Hindlimb muscle (tissue), 1 donor: ENCODE data around the gene TAS2R41. TPM values are rescaled to one million over a fixed set of nuclear protein-coding genes. Genes with fewer than 3 reads are reported as not detected.
A peak's percentile ranks its signal among the peaks of the same experiment; 100 is the strongest.
"Not testable (repeated sequence)": the region's sequence is repeated elsewhere in the genome, so short reads cannot be mapped to it uniquely, and the experiment has no call there.

Experiments
- DNase-seq: peaks from one replicate; pipeline ENCODE4 v3.0.0-alpha.2; 2013
- polyA plus RNA-seq: library from polyadenylated mRNA; unstranded; fragments of 120-200 nt; gene quantifications from one replicate; pipeline ENCODE4 v1.2.1, GENCODE V29; 2013; ENCODE audit not compliant: insufficient read length

Gene TAS2R41
- polyA plus RNA-seq, 1 donor: not detected

DNA sequence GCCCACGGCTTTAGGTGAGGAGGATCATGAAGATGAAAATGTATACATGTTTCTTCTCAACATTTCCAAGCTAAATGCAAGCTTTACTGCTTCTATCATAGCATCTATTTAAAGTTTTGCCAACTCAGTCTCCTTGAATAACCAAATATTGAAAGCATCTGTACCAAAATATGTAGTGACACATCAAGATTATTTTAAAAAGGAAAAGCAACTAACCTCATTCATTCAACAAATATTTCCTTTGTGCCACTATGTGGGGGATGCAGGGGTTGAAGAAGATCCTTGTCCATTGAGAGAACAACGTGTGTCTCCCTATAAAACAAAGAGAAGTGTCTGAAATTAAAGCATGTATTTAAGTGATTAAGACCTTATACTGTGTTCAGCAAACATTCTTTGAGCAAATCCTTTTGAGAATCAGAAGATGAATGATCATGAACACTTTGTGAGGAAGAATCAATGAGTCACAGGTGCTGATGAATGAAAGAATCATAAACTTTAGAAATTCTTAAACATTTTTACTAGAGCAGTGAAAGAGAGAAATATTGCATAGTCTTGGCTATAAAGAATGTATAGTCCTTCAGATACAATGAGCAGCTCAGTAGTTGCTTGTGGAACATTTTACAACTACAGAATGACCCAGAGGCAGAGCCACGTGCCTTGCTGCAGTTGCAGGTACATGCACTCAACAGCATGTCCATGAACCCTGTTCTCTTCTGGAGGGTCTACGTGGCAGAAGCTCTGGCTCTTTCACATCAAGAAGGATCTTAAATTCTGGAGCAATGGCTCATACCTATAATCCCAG, 20.5 kb upstream of the TAS2R41 start:
- no peak for DNase-seq

DNA sequence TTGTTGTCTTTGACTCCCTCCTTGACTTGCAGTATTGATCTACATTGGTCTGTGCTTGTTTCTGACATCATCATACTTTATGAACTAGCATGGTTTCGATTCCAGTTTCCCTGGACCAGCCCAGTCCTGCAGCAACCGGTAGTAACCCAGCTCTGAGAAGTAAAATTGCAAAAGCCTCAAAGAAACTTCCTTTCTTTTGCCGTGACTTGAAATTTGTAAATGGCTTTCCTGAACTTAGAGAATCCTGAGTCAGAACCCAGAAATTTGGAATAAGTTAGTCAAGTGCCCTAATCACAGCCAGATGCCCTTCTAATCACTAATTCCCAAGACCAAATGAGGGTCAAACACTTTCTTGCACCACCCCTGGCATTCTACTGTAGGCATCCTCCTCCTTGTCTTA, 19.4 kb upstream of the TAS2R41 start:
- DNase-seq: no peak

- DNase-seq: no peak
Measured at GRCh38 chr7:143458681-143459080, 19.0 kb upstream of the TAS2R41 start.

- no peak for DNase-seq
Measured at GRCh38 chr7:143459359-143459758, 18.3 kb upstream of the TAS2R41 start.

GRCh38 chr7:143460271-143460979, 17.2 kb upstream of the TAS2R41 start:
- DNase-seq: no peak

DNA sequence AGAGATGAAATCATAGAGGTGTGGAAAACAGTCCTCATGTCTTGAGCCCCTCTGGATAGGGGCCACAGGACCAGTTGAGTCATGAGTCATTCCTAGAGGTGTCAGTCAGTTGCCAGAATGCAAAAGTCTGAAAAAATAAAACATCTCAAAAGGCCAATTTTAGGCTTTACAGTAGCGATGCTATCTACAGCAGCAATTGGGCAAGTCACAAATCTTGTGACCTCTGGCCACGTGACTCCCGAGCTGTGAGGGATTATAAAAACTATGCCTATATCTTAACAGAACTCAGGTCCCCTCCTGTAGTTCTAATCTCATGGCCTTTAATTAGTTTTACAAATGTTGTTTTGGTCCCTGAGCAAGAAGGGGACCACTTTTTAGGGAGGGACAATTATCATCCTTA, 15.6 kb upstream of the TAS2R41 start:
- no peak for DNase-seq

DNA sequence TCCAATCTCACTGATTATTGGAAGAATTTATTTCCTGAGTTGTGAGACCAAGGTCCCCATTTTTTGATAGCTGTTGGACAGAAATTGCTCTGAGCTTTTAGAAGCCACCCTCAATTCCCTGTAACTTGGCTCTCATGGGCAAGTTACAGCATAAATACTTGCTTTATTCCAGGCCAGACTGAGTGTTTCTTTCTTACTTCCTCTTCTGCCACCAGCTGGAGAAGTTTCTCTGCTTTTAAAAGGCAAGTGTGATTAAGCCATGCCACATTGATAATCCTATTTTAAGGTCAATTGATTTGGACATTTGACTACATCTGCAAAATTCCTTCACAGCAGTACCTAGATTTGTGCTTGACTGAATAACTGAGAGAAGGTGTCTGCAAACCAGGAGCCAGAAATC, 14.1 kb upstream of the TAS2R41 start:
- DNase-seq: no peak

- no peak for DNase-seq
Measured at GRCh38 chr7:143463957-143464356, 13.7 kb upstream of the TAS2R41 start.

- no peak for DNase-seq
Measured at GRCh38 chr7:143467724-143468123, 9.9 kb upstream of the TAS2R41 start.

DNA sequence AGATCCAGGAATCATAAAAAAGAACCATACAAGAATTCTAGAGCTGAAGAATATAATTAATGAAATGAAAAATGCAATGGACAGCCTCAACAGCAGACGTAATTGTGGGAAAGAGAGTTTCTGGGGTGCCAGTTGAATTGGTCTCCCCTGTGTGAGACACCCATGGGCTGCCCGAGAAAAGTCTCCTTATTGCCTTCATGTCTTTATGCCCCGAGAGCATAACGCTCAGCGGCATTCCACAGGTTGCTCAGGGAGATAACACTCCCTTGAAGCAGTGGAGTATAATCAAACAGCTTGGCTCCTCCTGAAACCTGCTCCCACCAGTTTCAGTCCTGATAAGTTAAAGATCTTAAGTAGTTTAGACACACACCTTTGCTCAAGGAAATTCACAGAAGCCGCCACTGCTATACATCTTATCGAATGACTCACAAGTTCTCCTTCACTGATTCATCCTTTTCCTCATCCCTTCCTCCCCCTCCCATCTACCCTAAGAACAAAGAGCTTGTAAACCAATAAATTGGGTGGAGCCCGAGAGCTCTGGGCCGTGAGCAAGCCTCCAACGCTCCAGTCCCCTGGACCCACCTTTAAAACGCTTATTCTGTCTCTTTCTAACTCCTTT, 5.5 kb upstream of the TAS2R41 start:
- not testable (repeated sequence) for DNase-seq

DNA sequence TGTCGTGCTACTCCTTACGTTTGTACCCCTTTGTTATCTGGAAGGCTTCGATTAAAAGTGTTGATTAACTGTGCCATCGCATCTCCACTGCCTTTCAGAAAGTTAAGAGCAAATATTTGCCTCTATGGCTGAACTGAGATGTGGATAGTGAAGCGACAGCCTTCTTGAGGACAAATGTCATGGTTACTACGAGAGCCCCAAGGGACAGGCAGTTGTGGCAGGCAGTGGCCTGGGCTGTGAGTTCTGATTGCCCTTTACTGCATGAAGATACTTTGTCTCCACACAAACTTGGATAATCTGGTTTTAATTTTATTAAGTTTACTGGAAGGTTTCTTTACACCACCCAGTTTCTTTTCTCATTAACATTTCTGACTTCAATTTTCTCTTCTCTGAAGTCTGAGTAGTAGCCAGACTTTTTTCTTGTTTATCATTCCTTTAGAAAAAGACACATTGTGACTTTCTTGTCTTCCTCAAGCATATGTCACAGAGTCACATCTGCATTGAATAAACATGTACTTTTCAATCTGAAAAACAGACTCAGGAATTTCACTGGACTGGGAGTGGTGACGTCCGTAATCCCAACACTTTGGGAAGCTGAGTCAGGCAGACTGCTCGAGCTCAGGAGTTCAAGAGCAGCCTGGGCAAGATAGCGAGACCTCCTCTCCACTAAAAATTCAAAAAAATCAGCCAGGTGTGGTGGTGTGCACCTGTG, 1.5 kb downstream of the TAS2R41 start:
- no peak for DNase-seq

GRCh38 chr7:143480501-143480900, 2.8 kb downstream of the TAS2R41 start:
- DNase-seq: no peak

DNA sequence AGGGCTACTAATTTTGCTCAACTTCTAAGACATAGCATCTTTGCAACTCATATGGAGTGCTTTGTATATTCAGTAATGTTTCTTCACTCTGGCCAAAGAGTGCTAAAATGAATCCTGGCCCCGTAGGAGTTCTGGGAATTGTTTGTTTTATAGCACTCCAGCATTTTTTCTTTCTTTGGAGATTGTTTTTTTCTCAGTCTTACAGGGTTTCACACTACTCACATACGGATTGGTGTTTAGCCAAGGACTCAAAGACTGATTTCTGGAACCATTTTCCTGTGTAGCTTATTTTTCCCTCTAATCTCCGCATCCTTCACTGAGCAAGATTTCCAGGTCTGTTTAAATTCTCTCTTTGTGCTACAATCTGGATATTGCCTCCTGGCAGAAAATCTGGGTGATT, 6.4 kb downstream of the TAS2R41 start:
- peak; percentile 56 for DNase-seq

DNA sequence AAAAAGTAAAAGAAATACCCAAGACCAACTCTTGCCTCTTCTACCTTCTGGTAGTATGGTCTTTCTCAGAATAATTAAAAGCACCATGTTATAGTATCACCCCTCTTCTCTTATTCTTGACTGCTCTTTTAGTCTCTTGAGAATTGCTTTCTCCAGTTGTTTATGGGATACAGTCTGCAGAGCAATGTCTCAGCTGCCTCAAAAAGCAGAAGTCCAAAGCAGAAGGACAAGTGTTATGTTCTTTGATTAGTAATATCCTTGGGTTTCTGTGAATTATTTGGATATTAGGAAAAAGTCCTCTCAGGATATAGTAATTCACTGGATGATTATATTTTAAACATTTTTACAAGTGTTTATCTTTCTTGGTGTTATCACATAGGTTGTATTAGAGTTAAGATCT, 7.4 kb downstream of the TAS2R41 start:
- DNase-seq: no peak

DNA sequence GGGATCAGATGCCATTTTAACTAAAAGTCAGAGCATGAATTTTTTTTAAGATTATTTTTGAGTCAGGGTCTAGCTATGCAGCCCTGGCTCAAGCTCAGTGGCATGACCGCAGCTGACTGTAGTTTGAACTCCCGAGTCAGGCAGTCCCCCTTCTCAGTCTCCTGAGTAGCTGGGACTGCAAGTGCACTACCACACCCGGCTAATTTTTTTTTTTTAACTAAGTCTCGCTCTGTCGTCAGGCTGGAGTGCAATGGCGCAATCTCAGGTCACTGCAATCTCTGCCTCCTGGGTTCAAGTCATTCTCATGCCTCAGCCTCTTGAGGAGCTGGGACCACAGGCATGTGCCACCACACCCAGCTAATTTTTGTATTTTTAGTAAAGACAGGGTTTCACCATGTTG, 7.8 kb downstream of the TAS2R41 start:
- no peak for DNase-seq

DNA sequence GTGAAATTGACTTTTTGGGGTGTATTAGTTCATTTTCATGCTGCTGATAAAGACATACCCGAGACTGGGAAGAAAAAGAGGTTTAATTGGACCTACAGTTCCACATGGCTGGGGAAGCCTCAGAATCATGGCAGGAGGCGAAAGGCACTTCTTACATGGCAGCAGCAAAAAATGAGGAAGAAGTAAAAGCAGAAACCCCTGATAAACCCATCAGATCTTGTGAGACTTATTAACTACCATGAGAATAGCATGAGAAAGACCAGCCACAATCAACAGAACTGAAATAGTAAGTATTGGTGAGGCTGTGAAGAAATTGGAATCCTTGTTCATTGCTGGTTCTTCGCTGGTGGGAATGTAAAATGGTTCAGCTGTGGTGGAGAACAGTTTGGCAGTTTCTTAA, 8.6 kb downstream of the TAS2R41 start:
- DNase-seq: not testable (repeated sequence)

GRCh38 chr7:143487061-143487460, 9.4 kb downstream of the TAS2R41 start:
- no peak for DNase-seq

DNA sequence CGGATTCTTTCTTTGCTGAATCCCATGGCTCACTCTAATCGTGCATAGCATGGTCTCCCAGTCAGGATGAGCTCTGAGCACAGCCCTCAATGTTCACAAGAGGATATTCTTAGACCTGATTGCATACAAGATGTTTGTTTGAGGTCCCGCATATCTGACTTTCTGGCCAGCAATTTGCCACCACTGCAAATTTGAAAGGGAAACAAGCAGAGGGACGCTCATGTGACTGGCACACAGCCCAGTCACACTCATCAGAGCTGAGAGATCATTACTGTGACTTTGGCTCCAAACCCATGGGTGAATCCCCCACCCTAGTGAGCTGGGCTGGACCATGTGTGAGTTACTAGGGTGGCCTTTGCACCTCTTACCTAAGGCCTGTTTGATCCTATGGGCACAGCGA, 9.9 kb downstream of the TAS2R41 start:
- peak; percentile 57 for DNase-seq

GRCh38 chr7:143490717-143491306, 13.1 kb downstream of the TAS2R41 start:
- DNase-seq: no peak

GRCh38 chr7:143492043-143492471, 14.4 kb downstream of the TAS2R41 start:
- no peak for DNase-seq

DNA sequence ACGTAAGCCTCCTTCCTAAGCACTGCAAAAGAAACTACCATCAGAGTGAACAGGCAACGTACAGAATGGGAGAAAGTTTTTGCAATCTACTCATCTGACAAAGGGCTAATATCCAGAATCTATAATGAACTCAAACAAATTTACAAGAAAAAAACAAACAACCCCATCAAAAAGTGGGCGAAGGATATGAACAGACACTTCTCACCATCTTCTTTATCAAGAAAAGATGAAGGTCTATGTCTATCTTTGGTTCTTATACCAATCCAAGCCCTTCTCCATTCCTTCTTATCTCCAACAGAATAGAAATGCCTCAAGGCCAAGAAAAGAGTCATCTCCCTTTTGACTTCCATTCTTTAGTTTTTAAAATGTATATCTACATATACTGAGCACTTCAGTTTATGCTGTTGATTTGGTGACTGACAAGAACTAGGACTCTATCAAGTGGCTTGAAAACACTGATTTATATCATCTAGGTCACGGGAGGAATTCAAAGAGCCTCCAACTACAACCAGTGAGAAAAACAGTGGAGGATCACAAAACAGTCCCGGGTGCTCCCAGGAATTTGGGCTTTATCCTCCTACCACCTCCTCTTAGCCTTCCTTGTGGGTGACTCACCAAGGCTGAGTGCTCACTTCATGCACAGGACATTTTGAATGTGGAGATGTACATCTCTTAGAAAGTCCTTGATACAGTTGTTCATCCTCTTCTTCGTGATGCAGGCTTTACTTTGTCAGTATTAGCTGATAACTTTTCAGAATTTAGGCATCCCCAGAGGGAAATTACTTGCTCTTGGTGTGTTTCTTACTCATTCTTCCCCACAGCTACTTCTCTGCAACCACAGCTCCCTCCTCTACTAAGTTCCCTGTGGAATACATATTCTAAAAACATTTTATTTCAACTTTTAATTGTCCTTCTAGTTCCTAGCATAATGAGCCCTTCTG, 15.4 kb downstream of the TAS2R41 start:
- no peak for DNase-seq
